GM12864 (cell line): ENCODE measurements around the gene ST8SIA1.

ENCODE experiments used
- DNase-seq: peaks from one replicate; pipeline ENCODE4 v3.0.0-alpha.2; 2011; ENCODE audit warnings: low read depth
- H3K4me3 ChIP-seq: 2 replicates; pipeline ENCODE4 v1.5.1; 2011; ENCODE audit warnings: mild to moderate bottlenecking, low read depth, low read length, control low read depth
- TF ChIP-seq, protein P1 (sequence below): IDR thresholded peaks from 2 replicates; pipeline ENCODE4 v1.5.1; 2011; ENCODE audit warnings: low read depth, mild to moderate bottlenecking, moderate library complexity, low read length, control low read depth, inconsistent platforms; ENCODE audit errors: missing control alignments

ST8SIA1 gene

DNA sequence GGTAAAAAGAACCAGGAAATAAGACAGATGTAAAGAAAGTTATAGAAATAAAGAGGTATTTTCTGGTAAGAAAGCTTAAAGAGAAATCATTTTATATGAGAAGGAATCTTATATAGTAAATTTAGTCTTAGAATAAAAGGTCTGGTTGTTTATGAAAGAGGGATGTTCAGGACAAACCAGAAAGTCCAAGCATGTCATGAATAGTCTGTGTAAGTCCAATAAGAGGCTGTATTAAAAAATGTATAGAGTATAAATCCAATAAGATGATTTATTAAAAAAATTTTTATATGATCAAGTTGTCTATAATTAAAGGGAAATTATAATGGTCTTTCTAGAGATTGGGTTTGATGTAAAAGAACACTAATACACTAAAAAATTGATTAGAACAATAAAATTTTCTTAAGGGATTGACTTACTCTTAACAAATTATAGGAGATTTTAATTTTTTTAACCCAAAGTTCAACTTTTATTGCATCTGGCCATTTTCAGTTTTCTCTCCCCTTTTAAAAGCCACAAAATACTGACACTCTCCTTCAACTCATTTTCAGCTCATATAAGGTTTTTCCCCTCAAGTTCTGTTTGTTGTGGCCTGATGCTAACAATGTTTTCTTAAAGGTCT lies 35.1 kb downstream of the ST8SIA1 start:
- DNase-seq: no peak
- H3K4me3 ChIP-seq: no peak overlapping the region
- TF ChIP-seq, protein P1, sequence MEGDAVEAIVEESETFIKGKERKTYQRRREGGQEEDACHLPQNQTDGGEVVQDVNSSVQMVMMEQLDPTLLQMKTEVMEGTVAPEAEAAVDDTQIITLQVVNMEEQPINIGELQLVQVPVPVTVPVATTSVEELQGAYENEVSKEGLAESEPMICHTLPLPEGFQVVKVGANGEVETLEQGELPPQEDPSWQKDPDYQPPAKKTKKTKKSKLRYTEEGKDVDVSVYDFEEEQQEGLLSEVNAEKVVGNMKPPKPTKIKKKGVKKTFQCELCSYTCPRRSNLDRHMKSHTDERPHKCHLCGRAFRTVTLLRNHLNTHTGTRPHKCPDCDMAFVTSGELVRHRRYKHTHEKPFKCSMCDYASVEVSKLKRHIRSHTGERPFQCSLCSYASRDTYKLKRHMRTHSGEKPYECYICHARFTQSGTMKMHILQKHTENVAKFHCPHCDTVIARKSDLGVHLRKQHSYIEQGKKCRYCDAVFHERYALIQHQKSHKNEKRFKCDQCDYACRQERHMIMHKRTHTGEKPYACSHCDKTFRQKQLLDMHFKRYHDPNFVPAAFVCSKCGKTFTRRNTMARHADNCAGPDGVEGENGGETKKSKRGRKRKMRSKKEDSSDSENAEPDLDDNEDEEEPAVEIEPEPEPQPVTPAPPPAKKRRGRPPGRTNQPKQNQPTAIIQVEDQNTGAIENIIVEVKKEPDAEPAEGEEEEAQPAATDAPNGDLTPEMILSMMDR: no peak

DNA sequence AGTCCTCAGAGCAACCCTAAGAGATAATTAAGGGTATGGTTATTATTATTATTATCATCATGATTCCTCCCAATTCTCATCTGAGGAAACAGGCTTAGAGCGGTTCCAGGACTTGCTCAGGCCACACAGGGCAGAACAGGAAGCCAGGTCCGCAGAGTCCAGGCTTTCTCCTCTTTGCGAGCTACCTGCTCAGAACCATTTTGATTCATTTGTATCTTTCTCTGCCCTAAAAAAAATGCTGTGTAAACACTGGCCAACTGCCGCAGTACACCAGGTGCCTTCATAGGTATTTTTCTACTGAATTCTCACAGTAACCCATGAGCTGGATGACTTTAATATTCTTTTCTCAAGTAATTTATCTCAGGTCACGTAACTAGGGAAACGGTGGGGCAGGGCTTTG lies 45.3 kb downstream of the ST8SIA1 start:
- TF ChIP-seq, protein P1: no peak
- no peak for DNase-seq
- H3K4me3 ChIP-seq: no peak overlapping the region

DNA sequence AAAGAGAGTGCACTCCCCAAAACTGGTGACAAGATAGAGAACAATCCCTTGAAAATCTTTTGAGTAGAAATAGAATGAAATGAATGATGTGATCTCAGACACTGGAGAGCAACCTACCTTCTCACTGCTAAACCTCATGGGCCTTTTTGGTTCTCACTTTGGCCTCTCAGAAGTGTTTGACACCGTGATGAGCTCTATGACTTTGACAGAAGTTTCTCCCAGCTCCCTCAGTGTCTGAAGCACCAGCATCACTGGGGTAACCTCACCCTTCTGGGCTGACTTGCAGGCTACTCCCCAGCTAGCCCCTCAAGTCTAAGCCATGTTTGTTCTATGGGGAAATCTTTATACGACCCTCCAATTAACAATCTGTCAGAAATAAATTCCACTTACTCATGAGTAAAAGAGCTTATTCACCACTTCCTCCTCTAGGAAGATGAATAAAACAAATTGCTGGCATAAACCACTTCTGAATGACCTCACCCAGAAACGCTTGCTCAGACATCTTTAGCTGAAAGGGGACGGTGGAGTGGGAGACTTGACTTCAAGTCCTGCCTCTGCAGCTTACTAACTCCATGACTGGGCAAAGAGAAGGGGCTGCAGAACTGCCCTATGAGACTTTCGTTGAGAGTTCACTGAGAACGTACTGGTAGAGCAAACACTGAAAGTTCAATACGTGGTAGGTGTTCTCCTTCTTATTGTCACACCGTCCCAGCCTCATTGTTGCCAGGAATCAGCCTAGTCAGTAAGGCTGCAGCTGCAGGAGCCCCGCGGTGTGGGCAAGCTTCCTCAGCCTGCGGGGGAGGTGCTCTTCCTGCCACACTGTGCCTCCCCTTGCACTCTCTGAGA lies 46.5 kb downstream of the ST8SIA1 start:
- TF ChIP-seq, protein P1: no peak
- DNase-seq: no peak

DNA sequence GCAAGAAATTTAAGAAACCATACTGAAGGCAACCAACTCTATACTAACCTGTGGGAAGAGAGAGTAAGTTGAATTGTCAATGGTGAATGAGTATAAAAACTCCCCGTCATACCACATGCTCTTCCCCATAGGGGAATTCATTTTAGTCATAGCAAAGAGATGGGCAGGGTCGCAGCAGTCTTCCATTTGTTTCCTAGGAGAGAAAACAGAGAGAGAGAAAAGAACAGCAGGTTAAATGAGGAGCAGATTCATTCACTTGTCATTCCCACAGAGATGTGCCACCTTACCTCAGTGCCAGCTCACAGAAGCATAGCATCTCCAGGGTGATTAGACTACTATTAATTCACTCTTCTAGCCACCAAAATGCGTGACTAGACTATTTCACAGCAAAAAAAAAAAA lies 47.4 kb downstream of the ST8SIA1 start:
- no peak for DNase-seq
- TF ChIP-seq, protein P1: no peak
- H3K4me3 ChIP-seq: no peak overlapping the region

More for the DNA sequence above, 46.5 kb downstream of the ST8SIA1 start:
- no peak overlapping the region for H3K4me3 ChIP-seq

DNA sequence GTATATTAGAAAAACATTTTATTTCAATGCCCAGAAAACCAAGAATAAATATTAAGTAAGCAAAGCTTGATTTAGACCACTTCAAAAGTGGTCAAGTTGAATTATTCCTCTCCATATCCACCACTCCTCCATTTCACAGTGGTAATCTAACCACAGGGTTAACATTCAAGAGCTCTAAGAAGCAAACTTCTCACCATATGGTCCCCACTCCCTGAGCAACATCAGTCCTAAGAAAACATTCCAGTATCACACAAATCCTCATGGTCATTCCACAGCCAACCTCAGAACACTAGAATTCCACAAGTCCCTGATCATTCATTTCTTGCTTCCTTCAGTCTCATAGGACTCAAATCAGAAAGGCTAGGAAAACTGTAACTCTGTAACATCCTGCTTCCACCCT lies 47.9 kb downstream of the ST8SIA1 start:
- H3K4me3 ChIP-seq: no peak overlapping the region
- TF ChIP-seq, protein P1: no peak
- DNase-seq: no peak

DNA sequence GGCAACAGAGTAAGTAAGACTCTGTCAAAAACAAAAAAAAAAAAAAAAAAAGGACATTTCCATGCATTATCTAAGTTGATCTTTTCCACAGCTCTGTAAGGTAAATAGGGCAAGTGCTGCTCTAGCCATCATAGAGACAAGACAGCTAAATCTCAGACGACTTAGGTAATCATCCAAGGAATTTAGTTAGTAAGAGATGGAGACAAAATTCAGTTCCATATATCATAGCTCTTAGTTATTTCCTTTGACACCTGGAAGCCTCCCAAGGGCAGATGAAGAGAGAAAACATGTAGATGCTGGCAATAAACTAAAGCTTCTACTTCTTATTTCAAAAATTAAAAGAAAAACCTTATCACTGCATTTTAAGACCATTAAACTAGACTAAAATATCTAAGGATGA lies 48.7 kb downstream of the ST8SIA1 start:
- TF ChIP-seq, protein P1: no peak
- no peak overlapping the region for H3K4me3 ChIP-seq
- DNase-seq: no peak

DNA sequence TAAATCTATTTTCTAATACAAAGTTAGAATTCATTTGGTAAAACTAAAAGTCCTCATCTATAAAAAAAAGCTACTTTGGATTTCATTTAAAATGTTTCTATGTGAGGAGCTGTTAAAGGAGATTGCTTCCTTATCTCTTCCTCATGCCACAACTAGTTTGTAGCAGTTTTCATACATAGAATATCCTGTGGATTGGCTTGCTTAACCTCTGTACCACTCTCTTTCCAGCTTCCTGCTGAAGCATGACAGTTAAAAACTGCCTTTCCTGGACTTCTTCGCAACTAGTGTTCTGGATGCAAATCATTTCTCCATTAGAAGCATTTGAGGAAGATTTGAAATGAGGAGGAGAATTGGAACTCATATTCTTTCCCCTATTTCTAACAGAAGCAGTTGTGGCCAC lies 49.6 kb downstream of the ST8SIA1 start:
- no peak overlapping the region for H3K4me3 ChIP-seq
- TF ChIP-seq, protein P1: no peak
- DNase-seq: no peak
